GM12878 (cell line): ENCODE measurements around the gene THAP3.

Experiments used
- BRCA1 ChIP-seq: IDR thresholded peaks from 2 replicates; pipeline ENCODE4 v1.6.1; 2011; ENCODE audit warnings: low read depth, low read length, improper control_type of control experiment
- CEBPB ChIP-seq, 2 experiments: fragments of 150-350 bp in 1 of 2; IDR thresholded peaks; 2 replicates each; pipeline ENCODE4 v1.6.1; 2012 to 2014; ENCODE audit warnings: low read depth in 2 of 2, low read length in 2 of 2, borderline replicate concordance in 1 of 2, inconsistent platforms in 1 of 2
- FOXM1 ChIP-seq: IDR thresholded peaks from 2 replicates; pipeline ENCODE4 v1.6.1; 2012; ENCODE audit warnings: low read depth, mild to moderate bottlenecking, inconsistent platforms, low read length, moderate library complexity
- KDM1A ChIP-seq: fragments of 200-600 bp; sonication (generic); IDR thresholded peaks from 2 replicates; pipeline ENCODE4 v1.6.1; 2016; ENCODE audit warnings: borderline replicate concordance
- POLR2AphosphoS5 ChIP-seq: IDR thresholded peaks from 2 replicates; pipeline ENCODE4 v1.6.1; 2011; ENCODE audit warnings: mild to moderate bottlenecking, low read length, inconsistent platforms
- TAF1 ChIP-seq: IDR thresholded peaks from 2 replicates; pipeline ENCODE4 v1.6.1; 2011; ENCODE audit warnings: mild to moderate bottlenecking, low read depth, low read length, borderline replicate concordance
- WRNIP1 ChIP-seq: IDR thresholded peaks from 2 replicates; pipeline ENCODE4 v1.6.1; 2011; ENCODE audit warnings: low read depth, low read length, improper control_type of control experiment, borderline replicate concordance
- TF ChIP-seq, protein P1 (sequence below), 3 experiments: IDR thresholded peaks in 2 of 3; conservative IDR thresholded peaks in 1 of 3; 2 replicates each; pipeline ENCODE4 v1.5.1; 2011; ENCODE audit warnings: low read depth in 3 of 3, low read length in 3 of 3, mild to moderate bottlenecking in 3 of 3, control low read depth in 2 of 3, moderate library complexity in 2 of 3, inconsistent platforms in 1 of 3, mixed read lengths in 1 of 3; ENCODE audit not compliant: control insufficient read depth in 2 of 3, insufficient read depth in 1 of 3; ENCODE audit errors: extremely low read depth in 1 of 3
- TF ChIP-seq, protein P2 (sequence below): fragments of 450-650 bp; IDR thresholded peaks from 2 replicates; pipeline ENCODE4 v1.6.1; 2017; ENCODE audit warnings: mild to moderate bottlenecking

DNA sequence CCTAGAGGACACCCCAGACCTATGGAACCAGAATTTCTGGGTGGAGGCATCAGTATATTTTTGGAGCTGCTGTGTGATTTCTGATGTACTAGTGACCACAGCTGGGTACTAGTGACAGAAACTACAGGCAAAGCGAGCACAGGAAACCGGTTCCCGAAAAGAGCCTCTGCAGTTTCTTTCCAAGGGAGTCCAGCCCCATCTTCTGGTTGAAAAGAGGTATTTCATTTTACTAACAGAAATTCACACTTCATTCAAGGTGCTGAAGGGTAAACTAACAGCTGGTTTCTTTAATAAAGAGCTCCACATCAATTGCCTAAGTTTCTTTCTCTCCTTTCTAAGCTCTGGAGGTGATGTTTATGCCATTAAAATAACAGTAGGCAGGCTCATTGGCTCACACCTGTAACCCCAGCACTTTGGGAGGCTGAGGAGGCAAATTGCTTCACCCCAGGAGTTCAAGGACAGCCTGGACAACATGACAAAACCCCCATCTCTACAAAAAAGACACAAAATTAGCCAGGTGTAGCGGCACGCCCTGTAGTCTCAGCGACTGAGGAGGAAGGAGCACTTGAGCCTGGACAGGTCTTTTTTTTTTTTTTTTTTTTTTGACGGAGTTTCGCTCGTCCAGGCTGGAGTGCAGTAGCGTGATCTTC, 22.0 kb downstream of the THAP3 start:
- TF ChIP-seq, protein P1, sequence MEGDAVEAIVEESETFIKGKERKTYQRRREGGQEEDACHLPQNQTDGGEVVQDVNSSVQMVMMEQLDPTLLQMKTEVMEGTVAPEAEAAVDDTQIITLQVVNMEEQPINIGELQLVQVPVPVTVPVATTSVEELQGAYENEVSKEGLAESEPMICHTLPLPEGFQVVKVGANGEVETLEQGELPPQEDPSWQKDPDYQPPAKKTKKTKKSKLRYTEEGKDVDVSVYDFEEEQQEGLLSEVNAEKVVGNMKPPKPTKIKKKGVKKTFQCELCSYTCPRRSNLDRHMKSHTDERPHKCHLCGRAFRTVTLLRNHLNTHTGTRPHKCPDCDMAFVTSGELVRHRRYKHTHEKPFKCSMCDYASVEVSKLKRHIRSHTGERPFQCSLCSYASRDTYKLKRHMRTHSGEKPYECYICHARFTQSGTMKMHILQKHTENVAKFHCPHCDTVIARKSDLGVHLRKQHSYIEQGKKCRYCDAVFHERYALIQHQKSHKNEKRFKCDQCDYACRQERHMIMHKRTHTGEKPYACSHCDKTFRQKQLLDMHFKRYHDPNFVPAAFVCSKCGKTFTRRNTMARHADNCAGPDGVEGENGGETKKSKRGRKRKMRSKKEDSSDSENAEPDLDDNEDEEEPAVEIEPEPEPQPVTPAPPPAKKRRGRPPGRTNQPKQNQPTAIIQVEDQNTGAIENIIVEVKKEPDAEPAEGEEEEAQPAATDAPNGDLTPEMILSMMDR (IDR thresholded peaks at IDR 0.05 in 2 of 3, conservative IDR thresholded peaks at IDR 0.05 in 1 of 3; ENCODE audit: control insufficient read depth in 2 of 3, extremely low read depth in 1 of 3, insufficient read depth in 1 of 3, low read depth in 3 of 3, low read length in 3 of 3) = peak; percentile 50 to 72 (median 54)
- TF ChIP-seq POLR2AphosphoS5 (no peak), FOXM1 (no peak), BRCA1 (no peak), WRNIP1 (no peak), CEBPB (IDR thresholded peaks at IDR 0.05; ENCODE audit: borderline replicate concordance in 1 of 2, low read depth in 2 of 2, low read length in 2 of 2) (no peak), TAF1 (no peak), KDM1A (no peak)
- TF ChIP-seq, protein P2, sequence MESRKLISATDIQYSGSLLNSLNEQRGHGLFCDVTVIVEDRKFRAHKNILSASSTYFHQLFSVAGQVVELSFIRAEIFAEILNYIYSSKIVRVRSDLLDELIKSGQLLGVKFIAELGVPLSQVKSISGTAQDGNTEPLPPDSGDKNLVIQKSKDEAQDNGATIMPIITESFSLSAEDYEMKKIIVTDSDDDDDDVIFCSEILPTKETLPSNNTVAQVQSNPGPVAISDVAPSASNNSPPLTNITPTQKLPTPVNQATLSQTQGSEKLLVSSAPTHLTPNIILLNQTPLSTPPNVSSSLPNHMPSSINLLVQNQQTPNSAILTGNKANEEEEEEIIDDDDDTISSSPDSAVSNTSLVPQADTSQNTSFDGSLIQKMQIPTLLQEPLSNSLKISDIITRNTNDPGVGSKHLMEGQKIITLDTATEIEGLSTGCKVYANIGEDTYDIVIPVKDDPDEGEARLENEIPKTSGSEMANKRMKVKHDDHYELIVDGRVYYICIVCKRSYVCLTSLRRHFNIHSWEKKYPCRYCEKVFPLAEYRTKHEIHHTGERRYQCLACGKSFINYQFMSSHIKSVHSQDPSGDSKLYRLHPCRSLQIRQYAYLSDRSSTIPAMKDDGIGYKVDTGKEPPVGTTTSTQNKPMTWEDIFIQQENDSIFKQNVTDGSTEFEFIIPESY = no peak
